Activated CD4-positive, alpha-beta T cell treated with anti-CD3 and anti-CD28 coated beads, Interleukin-2, amount 50 U/mL, for 48 hours (primary cell): Measurements from ENCODE around the gene CABP1.
A peak's percentile ranks its signal among the peaks of the same experiment; 100 is the strongest.

Source experiments
- DNase-seq, 2 experiments: peaks; one replicate each; pipeline ENCODE4 v3.0.0-alpha.2; 2020

Gene CABP1

GRCh38 chr12:120696626-120697025 lies 56.2 kb downstream of the CABP1 start:
- no peak for DNase-seq

GRCh38 chr12:120697344-120697743 lies 56.9 kb downstream of the CABP1 start:
- DNase-seq: no peak

DNA sequence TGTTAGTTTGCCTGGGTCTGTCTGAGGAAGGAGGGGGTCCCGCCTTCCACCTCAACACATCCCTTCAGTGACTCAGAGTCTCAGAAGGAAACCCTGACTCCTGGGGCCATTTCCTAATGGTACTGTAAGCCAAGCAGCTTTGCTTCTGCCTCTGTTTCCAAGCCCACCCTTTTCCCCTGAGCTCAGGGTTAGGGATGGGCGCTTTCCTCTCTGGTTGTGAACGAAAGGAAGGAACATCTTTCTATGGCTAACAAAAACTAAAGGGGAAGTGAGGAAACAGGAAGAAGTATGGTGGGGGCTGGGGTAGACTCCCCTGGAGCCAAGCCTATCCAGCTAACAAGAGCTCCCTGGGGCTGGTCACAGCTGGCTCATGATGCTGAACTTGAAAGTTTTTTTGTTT lies 58.2 kb downstream of the CABP1 start:
- no peak for DNase-seq

- DNase-seq: no peak
Observed at GRCh38 chr12:120699553-120699952, 59.1 kb downstream of the CABP1 start.

- no peak for DNase-seq
Observed at GRCh38 chr12:120700886-120701285, 60.5 kb downstream of the CABP1 start.

DNA sequence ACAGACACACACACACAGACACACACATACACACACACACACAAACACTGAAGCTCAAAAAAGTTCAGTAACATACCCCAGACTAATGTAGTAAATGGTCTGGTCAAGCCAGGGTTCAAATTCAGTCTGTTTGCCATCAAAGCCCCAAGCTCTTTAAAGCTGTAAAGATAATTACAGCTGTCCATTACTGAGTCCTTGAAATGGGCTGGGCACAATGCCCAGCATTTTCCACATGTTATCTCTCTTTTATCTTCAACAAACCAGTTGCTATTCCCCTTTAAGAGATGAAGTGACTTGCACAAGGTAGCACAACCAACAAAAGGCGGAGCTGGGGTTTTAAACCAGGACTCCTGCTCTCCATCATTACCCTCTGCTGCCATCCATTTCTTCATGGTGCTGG lies 62.2 kb downstream of the CABP1 start:
- no peak for DNase-seq

- DNase-seq: no peak
Observed at GRCh38 chr12:120703311-120703942, 63.0 kb downstream of the CABP1 start.

DNA sequence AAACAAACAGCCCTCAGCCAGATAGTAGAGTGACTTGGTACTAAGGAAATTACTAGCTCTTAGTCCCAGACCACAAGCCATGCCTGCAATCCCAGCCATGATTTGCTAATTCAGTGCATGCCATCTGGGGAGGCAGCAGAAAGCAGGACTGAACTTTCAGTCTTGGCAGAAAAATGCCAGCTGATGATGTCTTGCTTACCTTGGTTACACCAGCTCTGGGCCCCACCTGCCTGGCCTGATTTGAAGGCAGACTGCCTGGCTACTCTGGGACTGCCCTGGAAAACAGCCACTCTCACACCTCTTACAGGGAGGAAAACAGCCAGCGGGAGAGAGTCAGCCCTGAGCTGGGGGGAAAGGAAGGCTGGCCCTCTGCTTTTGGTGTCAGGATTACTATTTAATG lies 65.2 kb downstream of the CABP1 start:
- DNase-seq: no peak

DNA sequence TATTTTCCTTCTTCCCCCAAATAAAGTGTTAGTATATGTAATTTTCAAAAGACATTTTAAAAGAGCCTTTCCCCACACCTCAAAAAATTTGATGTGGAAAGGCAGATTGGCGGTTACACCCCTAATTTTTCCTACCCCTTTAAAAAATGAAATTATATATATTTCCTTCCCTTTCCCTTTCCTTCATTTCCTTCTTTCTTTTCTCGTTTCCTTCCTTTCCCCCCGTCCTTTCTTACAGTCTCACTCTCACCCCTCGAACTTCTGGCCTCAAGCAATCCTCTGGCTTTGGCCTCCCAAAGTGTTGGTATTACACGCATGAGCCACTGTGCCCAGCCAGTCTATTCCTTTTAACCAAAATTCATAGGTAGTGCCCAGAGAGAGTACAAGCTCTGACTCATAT lies 65.6 kb downstream of the CABP1 start:
- no peak for DNase-seq

- DNase-seq: no peak
Observed at GRCh38 chr12:120708651-120709050, 68.2 kb downstream of the CABP1 start.

DNA sequence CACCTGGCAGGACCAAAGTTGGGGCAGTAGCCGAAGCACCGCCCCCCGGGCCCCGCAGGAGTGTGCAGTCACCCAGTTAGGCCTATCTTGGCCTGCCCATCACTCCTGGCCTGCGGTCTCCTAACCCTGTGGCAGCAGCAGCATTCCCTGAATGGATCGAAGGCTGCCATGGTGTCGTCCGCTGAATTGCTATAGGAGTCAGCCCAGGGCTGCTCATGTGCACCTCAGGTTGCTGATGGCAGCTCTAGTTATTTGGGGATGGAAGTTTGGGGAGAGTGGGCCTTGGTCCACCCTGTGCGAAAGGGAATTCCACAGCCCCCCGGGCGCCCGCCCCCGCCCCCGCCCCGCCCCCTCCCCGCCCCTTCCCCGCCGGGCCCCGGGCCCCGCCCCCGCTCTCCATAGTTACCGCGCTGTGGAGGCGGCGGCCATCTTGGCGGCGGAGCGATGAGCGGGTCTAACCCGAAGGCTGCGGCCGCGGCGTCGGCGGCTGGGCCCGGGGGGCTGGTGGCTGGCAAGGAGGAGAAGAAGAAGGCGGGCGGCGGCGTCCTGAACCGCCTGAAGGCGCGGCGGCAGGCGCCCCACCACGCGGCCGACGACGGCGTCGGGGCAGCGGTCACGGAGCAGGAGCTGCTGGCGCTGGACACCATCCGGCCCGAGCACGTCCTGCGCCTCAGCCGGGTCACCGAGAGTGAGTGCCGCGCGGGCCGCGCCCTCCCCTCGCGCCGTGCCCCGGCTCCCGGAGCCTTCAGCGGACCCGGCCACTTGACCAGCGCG lies 69.8 kb downstream of the CABP1 start, which contains the start of gene UNC119B:
UNC119B (plus strand) TSS at position 428 of the 774 bp plus-strand sequence; CDS start at position 445, 17 bp downstream.
- peak; percentile 74 to 77 for DNase-seq

- DNase-seq: peak; percentile 36 to 48
Observed at GRCh38 chr12:120710805-120711296, 70.4 kb downstream of the CABP1 start.

DNA sequence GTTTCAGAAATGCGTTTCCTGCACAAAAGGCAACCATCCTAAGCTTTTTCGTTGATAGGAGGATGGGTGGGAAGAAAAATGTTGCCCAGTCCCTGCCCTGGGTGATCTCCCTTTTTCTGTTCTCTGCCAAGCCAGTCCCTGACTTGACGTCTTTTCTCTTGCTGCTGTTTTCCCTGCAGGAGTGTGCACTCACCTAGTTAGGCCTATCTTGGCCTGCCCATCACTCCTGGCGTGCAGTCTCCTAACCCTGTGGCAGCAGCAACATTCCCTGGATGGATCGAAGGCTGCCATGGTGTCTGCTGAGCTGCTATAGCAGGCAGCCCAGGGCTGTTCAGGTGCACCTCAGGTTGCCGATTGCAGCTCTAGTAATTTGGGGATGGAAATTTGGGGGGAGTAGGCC lies 71.0 kb downstream of the CABP1 start:
- no peak for DNase-seq

- no peak for DNase-seq
Observed at GRCh38 chr12:120712610-120713009, 72.2 kb downstream of the CABP1 start.

DNA sequence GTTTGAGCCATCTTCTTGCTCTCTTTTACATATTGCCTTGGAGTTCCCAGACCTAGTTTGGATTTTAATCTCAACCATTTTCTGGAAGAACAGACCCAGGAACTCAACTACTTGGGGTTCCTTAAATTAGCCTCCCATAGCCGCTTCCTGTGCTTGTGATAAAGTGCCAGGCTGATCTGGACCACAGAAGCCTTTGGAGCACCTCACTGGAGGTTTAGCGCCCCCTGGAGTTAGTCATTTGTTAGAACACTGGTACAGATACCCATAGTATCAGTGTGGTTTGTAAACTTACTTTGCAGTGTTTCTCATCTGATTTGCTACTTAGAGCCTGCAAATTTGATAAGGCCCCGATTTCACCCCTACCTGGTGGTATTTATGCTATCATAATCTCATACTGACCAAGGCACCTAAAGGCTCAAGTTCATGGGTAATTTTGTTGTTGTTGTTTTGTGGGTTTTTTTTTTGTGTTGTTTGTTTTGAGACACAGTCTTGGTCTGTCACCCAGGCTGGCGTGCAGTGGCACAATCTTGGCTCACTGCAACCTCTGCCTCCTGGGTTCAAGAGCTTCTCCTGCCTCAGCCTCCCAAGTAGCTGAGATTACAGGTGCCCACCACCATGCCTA lies 73.5 kb downstream of the CABP1 start:
- peak; percentile 57 to 75 for DNase-seq
